HL-60 (cell line): ENCODE data around the gene SPINK5.

ENCODE experiments used
- CTCF ChIP-seq: IDR thresholded peaks from one replicate; pipeline ENCODE4 v1.5.1; 2011; ENCODE audit warnings: low read length, control low read depth, inconsistent platforms; ENCODE audit not compliant: insufficient read depth
- POLR2AphosphoS5 ChIP-seq: IDR thresholded peaks from 2 replicates; pipeline ENCODE4 v1.6.1; 2012; ENCODE audit warnings: low read depth
- REST ChIP-seq: IDR thresholded peaks from 2 replicates; pipeline ENCODE4 v1.6.1; 2012; ENCODE audit warnings: low read depth; ENCODE audit not compliant: insufficient replicate concordance

- TF ChIP-seq REST: no peak
- no peak for TF ChIP-seq POLR2AphosphoS5
- TF ChIP-seq CTCF: no peak
Observed at GRCh38 chr5:148085977-148086705, 22.4 kb downstream of the SPINK5 start.
